Neural progenitor cell (in vitro differentiated cells): ENCODE measurements around the gene PIP4K2B.

Source experiments
- EZH2 ChIP-seq: fragments of 200-600 bp; sonication (generic); IDR thresholded peaks from 2 replicates; pipeline ENCODE4 v1.6.1; 2017; ENCODE audit warnings: antibody characterized with exemption, mild to moderate bottlenecking, moderate library complexity
- EZH2phosphoT487 ChIP-seq: fragments of 200-600 bp; sonication (generic); IDR thresholded peaks from 2 replicates; pipeline ENCODE4 v1.6.1; 2017; ENCODE audit warnings: antibody characterized with exemption
- TF ChIP-seq, protein P1 (sequence below): fragments of 200-600 bp; sonication (generic); IDR thresholded peaks from 2 replicates; pipeline ENCODE4 v1.5.1; 2017; ENCODE audit warnings: antibody characterized with exemption, mild to moderate bottlenecking

DNA sequence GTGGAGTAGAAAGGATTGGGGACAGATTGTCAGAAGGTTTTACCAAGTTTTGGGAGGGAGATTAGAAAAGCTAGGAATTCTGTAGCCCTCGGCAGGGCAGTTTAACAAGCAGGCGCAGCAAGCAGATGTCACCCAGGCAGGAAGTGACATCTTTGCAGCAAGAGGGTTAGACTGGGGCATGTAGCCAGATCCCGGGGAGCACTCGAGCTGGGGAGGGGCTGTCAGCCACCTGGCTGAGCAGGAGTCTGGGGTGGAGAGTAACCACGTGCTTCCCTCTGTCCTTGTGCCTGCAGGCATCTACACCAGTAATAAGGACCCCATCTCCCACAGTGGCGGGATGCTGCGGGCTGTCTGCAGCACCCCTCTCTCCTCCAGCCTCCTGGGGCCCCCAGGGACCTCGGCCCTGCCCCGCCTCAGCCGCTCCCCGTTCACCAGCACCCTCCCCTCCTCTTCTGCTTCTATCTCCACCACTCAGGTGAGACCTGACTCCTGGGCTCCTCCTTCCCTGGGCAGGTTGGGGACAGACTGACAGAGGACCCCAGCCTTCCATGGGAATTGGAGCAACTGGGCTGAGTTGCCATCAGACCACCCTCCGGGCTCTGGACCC, 82.1 kb downstream of the PIP4K2B start:
- TF ChIP-seq, protein P1, sequence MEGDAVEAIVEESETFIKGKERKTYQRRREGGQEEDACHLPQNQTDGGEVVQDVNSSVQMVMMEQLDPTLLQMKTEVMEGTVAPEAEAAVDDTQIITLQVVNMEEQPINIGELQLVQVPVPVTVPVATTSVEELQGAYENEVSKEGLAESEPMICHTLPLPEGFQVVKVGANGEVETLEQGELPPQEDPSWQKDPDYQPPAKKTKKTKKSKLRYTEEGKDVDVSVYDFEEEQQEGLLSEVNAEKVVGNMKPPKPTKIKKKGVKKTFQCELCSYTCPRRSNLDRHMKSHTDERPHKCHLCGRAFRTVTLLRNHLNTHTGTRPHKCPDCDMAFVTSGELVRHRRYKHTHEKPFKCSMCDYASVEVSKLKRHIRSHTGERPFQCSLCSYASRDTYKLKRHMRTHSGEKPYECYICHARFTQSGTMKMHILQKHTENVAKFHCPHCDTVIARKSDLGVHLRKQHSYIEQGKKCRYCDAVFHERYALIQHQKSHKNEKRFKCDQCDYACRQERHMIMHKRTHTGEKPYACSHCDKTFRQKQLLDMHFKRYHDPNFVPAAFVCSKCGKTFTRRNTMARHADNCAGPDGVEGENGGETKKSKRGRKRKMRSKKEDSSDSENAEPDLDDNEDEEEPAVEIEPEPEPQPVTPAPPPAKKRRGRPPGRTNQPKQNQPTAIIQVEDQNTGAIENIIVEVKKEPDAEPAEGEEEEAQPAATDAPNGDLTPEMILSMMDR = no peak
- no peak for TF ChIP-seq EZH2
- TF ChIP-seq EZH2phosphoT487 = no peak
